NT2/D1 (cell line): ENCODE measurements around the gene NEK10.
A peak's percentile ranks its signal among the peaks of the same experiment; 100 is the strongest.

ENCODE experiments used
- DNase-seq: peaks from one replicate; pipeline ENCODE4 v3.0.0-alpha.2; 2011; ENCODE audit warnings: low read depth, low spot score
- H3K27me3 ChIP-seq: 2 replicates; pipeline ENCODE4 v1.6.0; 2011; ENCODE audit warnings: mild to moderate bottlenecking; ENCODE audit not compliant: insufficient read length, insufficient read depth
- H3K36me3 ChIP-seq: 2 replicates; pipeline ENCODE4 v1.6.1; 2011; ENCODE audit warnings: mild to moderate bottlenecking, low read length, mixed read lengths; ENCODE audit not compliant: insufficient read depth, insufficient read length
- H3K4me1 ChIP-seq: 2 replicates; pipeline ENCODE4 v1.5.1; 2011; ENCODE audit not compliant: insufficient read depth, insufficient read length
- H3K4me3 ChIP-seq: 2 replicates; pipeline ENCODE4 v1.5.1; 2011; ENCODE audit warnings: low read depth; ENCODE audit not compliant: insufficient read length
- H3K9ac ChIP-seq: 2 replicates; pipeline ENCODE4 v1.6.0; 2011; ENCODE audit warnings: low read depth; ENCODE audit not compliant: insufficient read length
- H3K9me3 ChIP-seq: 2 replicates; pipeline ENCODE4 v1.5.1; 2011; ENCODE audit warnings: mild to moderate bottlenecking, low read length; ENCODE audit not compliant: insufficient read depth
- SUZ12 ChIP-seq: IDR thresholded peaks from 2 replicates; pipeline ENCODE4 v1.6.1; 2011; ENCODE audit not compliant: insufficient read length, insufficient read depth; ENCODE audit errors: extremely low read depth
- YY1 ChIP-seq: IDR thresholded peaks from 2 replicates; pipeline ENCODE4 v1.6.1; 2011; ENCODE audit not compliant: insufficient read length, insufficient read depth
- ZNF274 ChIP-seq: IDR thresholded peaks from 2 replicates; pipeline ENCODE4 v1.6.1; 2011; ENCODE audit warnings: mild to moderate bottlenecking, low read depth, low read length

The NEK10 gene

DNA sequence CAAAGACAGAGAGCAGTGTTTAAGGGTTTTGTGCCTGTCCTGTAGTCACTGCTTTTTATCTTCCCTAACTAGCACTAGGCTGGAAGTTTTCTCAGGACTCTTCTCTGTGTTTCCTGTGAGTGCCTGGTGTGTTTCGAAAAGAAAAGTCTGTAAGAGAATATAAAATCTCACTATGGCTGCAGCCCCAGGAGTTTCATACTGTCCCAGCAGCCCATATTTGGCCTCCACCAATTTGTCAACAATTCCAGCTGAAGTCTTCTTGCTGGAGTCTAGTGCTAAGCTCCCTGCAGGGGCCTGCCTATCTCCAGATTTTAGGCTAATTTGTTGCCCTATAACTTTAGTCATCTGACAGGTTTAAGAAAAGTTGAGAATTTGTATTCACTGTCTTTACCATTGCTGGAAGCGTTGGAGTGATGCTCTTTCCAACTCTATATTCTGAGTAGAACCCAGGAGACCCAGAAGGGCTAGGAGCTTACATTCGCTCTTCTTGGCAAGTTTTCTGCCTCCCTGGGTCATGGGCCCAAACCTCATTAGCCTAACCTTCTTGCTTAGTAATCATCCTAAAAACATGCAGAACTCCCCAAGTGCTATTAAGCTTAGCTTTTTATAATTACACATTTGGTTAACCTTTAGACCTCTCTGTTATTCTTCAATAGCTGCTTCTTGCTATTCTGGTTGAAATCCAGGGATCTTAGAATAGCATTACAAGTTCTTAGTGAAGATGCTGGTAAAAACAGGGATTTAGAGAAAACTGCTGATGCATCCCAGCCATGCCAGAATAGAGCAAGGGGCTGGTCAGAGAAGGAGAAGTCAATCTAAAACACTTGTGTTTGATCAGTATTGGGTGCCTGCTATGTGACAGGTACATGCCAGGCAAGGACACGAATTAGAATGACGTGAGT lies 283.1 kb downstream of the NEK10 start:
- Histone ChIP-seq H3K9ac (no peak overlapping the region), H3K9me3 (no peaks in the 10 kb centered on the region), H3K4me1 (no peaks in the 10 kb centered on the region), H3K27me3 (no peaks in the 10 kb centered on the region), H3K4me3 (no peak overlapping the region), H3K36me3 (no peaks in the 10 kb centered on the region)
- TF ChIP-seq SUZ12, result no peak
- TF ChIP-seq ZNF274, result no peak
- no peak for TF ChIP-seq YY1
- DNase-seq, result no peak

DNA sequence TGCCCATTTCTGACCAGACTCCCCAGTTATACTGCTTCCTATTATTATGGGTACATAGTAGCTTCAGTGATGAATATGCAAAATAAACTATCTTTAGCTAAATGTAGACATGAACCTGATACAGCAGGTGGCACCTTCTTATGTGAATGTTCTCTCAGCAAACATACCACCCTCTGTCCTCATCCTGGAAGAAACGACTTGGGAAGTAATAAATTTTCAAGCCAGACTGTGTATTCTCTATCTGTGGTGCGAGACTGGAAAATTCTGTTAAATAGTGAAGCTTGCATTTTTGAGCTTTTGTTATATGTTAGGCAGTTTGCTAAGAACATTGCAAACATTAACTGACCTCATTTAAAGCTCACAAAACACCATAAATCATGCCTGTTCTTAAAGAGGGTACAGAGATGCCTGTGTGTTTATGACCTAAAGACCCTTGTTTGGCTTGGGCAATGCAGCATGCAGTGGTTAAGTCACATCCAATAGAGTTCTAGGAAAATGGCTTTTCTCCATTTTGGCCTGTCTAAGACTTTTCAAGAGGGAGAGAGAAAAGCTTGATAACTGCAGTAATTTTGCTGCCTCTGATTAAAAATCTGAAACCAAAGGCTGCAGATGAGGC lies 287.1 kb downstream of the NEK10 start:
- no peak overlapping the region for H3K4me3 ChIP-seq
- H3K36me3 ChIP-seq, result no peaks in the 10 kb centered on the region
- DNase-seq, result no peak
- H3K9ac ChIP-seq, result no peak overlapping the region
- H3K4me1 ChIP-seq, result peaks cover 1% of the 10 kb centered on the region
- no peak for TF ChIP-seq ZNF274
- TF ChIP-seq YY1, result no peak
- TF ChIP-seq SUZ12, result no peak
- no peaks in the 10 kb centered on the region for H3K27me3 ChIP-seq
- no peaks in the 10 kb centered on the region for H3K9me3 ChIP-seq

DNA sequence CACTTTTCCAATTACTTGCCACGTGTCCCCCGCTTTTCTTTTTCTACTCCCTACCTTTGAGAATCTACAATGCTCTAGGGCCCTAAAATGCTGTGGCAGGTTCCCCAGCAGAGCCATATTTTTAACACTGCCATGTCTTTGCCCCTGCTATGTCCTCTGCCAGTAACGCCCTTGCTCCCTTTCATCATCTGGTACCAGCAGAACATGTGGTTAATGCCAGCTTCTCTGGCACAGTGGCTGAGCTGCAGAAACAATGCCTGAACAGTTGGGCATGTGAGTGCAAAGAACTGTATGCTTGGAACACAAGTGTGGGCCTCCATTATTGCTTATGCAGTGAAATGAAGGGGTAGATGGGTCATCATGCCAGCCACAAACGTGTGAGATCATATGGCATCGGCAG lies 287.6 kb downstream of the NEK10 start:
- no peaks in the 10 kb centered on the region for H3K9me3 ChIP-seq
- no peak overlapping the region for H3K4me3 ChIP-seq
- no peaks in the 10 kb centered on the region for H3K27me3 ChIP-seq
- DNase-seq, result no peak
- TF ChIP-seq YY1 (no peak), ZNF274 (no peak), SUZ12 (no peak)
- H3K36me3 ChIP-seq, result no peaks in the 10 kb centered on the region
- H3K4me1 ChIP-seq, result peaks cover 1% of the 10 kb centered on the region
- H3K9ac ChIP-seq, result no peak overlapping the region

DNA sequence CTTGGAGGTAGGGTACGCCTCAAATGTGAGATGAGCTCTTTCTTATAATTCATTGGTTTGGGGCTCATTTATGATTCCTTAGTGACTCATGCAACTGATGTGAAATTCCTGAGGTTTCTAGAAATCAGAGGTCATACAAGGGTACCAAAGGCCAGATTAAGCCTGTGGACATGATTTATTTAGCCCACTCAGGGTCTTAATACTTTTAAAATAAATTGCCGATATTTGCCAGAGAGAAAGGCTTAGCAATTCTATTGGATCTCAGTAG lies 289.0 kb downstream of the NEK10 start:
- H3K4me1 ChIP-seq, result peaks cover 1% of the 10 kb centered on the region
- no peak for DNase-seq
- no peak overlapping the region for H3K4me3 ChIP-seq
- H3K9me3 ChIP-seq, result no peaks in the 10 kb centered on the region
- H3K27me3 ChIP-seq, result no peaks in the 10 kb centered on the region
- no peaks in the 10 kb centered on the region for H3K36me3 ChIP-seq
- no peak overlapping the region for H3K9ac ChIP-seq
- TF ChIP-seq ZNF274 (no peak), SUZ12 (no peak), YY1 (no peak)

DNA sequence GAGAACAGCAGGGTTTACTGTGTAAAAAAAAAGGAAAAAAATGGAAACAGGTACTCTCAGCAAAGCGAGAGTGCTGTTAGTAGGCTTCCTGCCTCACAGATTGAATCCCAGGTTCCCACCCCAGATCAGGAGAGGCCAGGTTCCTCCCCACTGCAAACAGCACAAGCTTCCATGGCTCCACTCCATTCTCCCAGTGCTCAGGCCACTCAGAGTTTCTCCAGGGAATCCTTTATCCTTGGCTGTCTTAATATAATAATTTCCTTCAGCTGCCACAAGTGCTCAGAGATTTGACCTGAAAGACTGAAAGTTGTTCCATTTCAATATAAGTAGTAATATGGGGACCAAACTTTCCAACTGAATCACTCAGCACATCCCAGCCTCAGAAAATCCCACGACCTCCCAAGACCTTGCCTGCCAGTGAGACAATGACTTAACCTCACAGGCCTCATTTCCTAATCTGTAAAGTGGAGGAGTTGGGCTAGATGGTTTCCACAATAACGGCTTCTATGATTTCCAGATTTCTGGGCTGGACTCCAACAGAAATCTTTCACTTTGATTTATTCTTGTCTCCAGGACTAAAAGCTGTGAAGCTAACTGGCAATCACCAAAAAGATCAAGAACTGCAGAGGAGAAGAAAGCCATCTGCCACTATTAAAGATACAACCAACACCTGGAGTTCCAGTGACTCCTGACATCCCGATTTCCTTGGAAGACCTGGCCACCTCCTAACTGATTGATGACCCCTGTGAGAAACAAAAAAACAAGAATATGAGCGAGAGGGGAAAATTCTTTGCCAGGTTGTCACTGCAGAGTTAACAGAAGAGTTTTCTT lies 289.5 kb downstream of the NEK10 start:
- Histone ChIP-seq H3K27me3 (no peaks in the 10 kb centered on the region), H3K4me3 (no peak overlapping the region), H3K9ac (no peak overlapping the region), H3K9me3 (no peaks in the 10 kb centered on the region), H3K4me1 (peaks cover 1% of the 10 kb centered on the region), H3K36me3 (no peaks in the 10 kb centered on the region)
- no peak for TF ChIP-seq ZNF274
- TF ChIP-seq YY1, result no peak
- no peak for TF ChIP-seq SUZ12
- no peak for DNase-seq

DNA sequence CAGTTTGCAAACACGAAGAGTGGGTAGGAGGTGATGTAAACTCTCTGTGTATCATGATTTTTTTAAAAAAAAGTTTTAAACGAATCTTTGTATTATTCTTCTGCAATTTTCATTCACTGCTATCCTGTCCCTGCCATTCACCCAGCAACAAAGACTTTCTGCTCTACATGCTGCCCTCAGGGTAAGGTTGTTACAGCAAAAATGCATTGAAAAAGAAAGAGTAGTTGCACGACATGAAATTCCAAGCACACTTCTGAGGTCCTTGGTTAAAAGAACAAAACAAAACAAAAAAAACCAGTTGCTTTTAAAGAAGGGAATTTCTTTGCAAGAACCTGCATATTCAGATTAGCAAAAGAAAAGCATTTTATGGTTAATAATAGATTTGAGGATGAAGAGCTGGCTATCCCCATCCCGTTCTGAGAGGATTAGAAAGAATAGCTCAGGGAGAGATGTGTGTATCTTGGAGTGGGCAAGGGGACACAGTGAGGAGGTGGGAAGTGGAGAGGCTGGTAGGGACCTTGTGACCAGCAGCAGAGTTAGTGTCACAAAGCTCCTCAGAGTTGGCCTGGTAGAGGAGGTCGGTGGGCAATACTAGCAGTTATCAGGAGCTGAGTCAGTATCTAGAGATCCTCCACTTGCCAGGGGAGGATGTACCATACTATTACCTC lies 290.8 kb downstream of the NEK10 start:
- H3K9ac ChIP-seq, result no peak overlapping the region
- H3K36me3 ChIP-seq, result no peaks in the 10 kb centered on the region
- no peaks in the 10 kb centered on the region for H3K27me3 ChIP-seq
- H3K4me3 ChIP-seq, result no peak overlapping the region
- H3K4me1 ChIP-seq, result peaks cover 3% of the 10 kb centered on the region
- no peak for TF ChIP-seq YY1
- TF ChIP-seq SUZ12, result no peak
- no peak for TF ChIP-seq ZNF274
- H3K9me3 ChIP-seq, result no peaks in the 10 kb centered on the region
- DNase-seq, result peak; percentile 62
